Neutrophil (primary cell): Measurements from ENCODE around the gene NR6A1.

Experiments used
- H3K27ac ChIP-seq: fragments of 200-600 bp; sonication (generic); 2 replicates; pipeline ENCODE4 v1.5.1; 2016; ENCODE audit warnings: mild to moderate bottlenecking, moderate library complexity
- H3K27me3 ChIP-seq: fragments of 200-600 bp; sonication (generic); 2 replicates; pipeline ENCODE4 v1.6.0; 2016; ENCODE audit warnings: mild to moderate bottlenecking
- H3K36me3 ChIP-seq: fragments of 200-600 bp; sonication (generic); 2 replicates; pipeline ENCODE4 v1.5.1; 2017
- H3K4me1 ChIP-seq, 2 experiments: fragments of 200-600 bp in 1 of 2; sonication (generic) in 1 of 2; 1 replicate in 1 of 2; 2 replicates in 1 of 2; pipeline versions ENCODE4 v1.5.1 to v1.6.1; 2013 to 2016; ENCODE audit warnings: low read depth in 1 of 2, low read length in 1 of 2, mild to moderate bottlenecking in 1 of 2, moderate library complexity in 1 of 2; ENCODE audit not compliant: control insufficient read depth in 1 of 2, insufficient read depth in 1 of 2
- H3K4me3 ChIP-seq, 2 experiments: fragments of 200-600 bp in 1 of 2; sonication (generic) in 1 of 2; 1 replicate in 1 of 2; 2 replicates in 1 of 2; pipeline ENCODE4 v1.5.1; 2013 to 2016; ENCODE audit warnings: low read depth in 1 of 2, low read length in 1 of 2, mild to moderate bottlenecking in 1 of 2, moderate library complexity in 1 of 2
- H3K9me3 ChIP-seq: fragments of 200-600 bp; sonication (generic); 2 replicates; pipeline ENCODE4 v1.5.1; 2016
- CTCF ChIP-seq: fragments of 200-600 bp; sonication (generic); IDR thresholded peaks from 2 replicates; pipeline ENCODE4 v1.5.1; 2016; ENCODE audit warnings: antibody characterized with exemption

The NR6A1 gene

GRCh38 chr9:124813041-124813440 is 41.9 kb upstream of the NR6A1 start:
- TF ChIP-seq CTCF, result no peak
- H3K9me3 ChIP-seq, result no peaks in the 10 kb centered on the region
- H3K4me3 ChIP-seq, result no peak overlapping the region
- no peaks in the 10 kb centered on the region for H3K27me3 ChIP-seq
- no peaks in the 10 kb centered on the region for H3K4me1 ChIP-seq
- H3K36me3 ChIP-seq, result no peaks in the 10 kb centered on the region
- no peak overlapping the region for H3K27ac ChIP-seq

GRCh38 chr9:124812441-124812876 is 41.3 kb upstream of the NR6A1 start:
- no peak for TF ChIP-seq CTCF
- Histone ChIP-seq H3K27me3 (no peaks in the 10 kb centered on the region), H3K4me3 (no peak overlapping the region), H3K27ac (no peak overlapping the region), H3K4me1 (no peaks in the 10 kb centered on the region), H3K9me3 (no peaks in the 10 kb centered on the region), H3K36me3 (no peaks in the 10 kb centered on the region)

GRCh38 chr9:124810663-124811355 is 39.7 kb upstream of the NR6A1 start:
- TF ChIP-seq CTCF, result no peak
- Histone ChIP-seq H3K27ac (no peak overlapping the region), H3K27me3 (no peaks in the 10 kb centered on the region), H3K4me1 (no peaks in the 10 kb centered on the region), H3K9me3 (no peaks in the 10 kb centered on the region), H3K36me3 (no peaks in the 10 kb centered on the region), H3K4me3 (no peak overlapping the region)

GRCh38 chr9:124809741-124810500 is 38.8 kb upstream of the NR6A1 start:
- no peak overlapping the region for H3K27ac ChIP-seq
- no peak overlapping the region for H3K4me3 ChIP-seq
- no peak for TF ChIP-seq CTCF
- H3K9me3 ChIP-seq, result no peaks in the 10 kb centered on the region
- H3K4me1 ChIP-seq, result no peaks in the 10 kb centered on the region
- H3K27me3 ChIP-seq, result no peaks in the 10 kb centered on the region
- H3K36me3 ChIP-seq, result no peaks in the 10 kb centered on the region

GRCh38 chr9:124809211-124809610 is 38.1 kb upstream of the NR6A1 start:
- Histone ChIP-seq H3K36me3 (no peaks in the 10 kb centered on the region), H3K27me3 (no peaks in the 10 kb centered on the region), H3K4me1 (no peaks in the 10 kb centered on the region), H3K9me3 (no peaks in the 10 kb centered on the region), H3K4me3 (no peak overlapping the region), H3K27ac (no peak overlapping the region)
- no peak for TF ChIP-seq CTCF
